Esophagus muscularis mucosa (tissue), 4 donors: ENCODE measurements around the gene PRMT9. TPM values are rescaled to one million over a fixed set of nuclear protein-coding genes. Genes with fewer than 3 reads are reported as not detected.

Experiments used
- DNase-seq: peaks from one replicate; pipeline ENCODE4 v3.0.0-alpha.2; 2017; ENCODE audit errors: extremely low spot score
- H3K27ac ChIP-seq, 4 donors: fragments of 200-600 bp; sonication (generic); replicated peaks in 1 of 4; 1 replicate in 3 of 4; 2 replicates in 1 of 4; pipeline ENCODE4 v1.5.1; 2016 to 2019; ENCODE audit warnings: mild to moderate bottlenecking in 1 of 4
- H3K27me3 ChIP-seq, 4 donors: fragments of 200-600 bp; sonication (generic); one replicate each; pipeline versions ENCODE4 v1.5.1 to v1.6.0; 2016 to 2019
- H3K36me3 ChIP-seq, 4 donors: fragments of 200-600 bp; sonication (generic); one replicate each; pipeline ENCODE4 v1.5.1; 2016 to 2019
- H3K4me1 ChIP-seq, 4 donors: fragments of 200-600 bp; sonication (generic); one replicate each; pipeline ENCODE4 v1.5.1; 2016 to 2019
- H3K4me3 ChIP-seq, 4 donors: fragments of 200-600 bp; sonication (generic); 1 replicate in 2 of 4; 2 replicates in 2 of 4; pipeline ENCODE4 v1.5.1; 2016 to 2019; ENCODE audit warnings: mild to moderate bottlenecking in 4 of 4, moderate library complexity in 1 of 4
- H3K9me3 ChIP-seq, 4 donors: fragments of 200-600 bp; sonication (generic); 1 replicate in 3 of 4; 2 replicates in 1 of 4; pipeline ENCODE4 v1.5.1; 2016 to 2019
- EP300 ChIP-seq: sonication (generic); formaldehyde crosslinking; IDR thresholded peaks from one replicate; pipeline ENCODE4 v1.6.1; 2017; ENCODE audit warnings: antibody characterized with exemption
- POLR2A ChIP-seq: fragments of 450-650 bp; IDR thresholded peaks from one replicate; pipeline ENCODE4 v1.6.1; 2017; ENCODE audit warnings: antibody characterized with exemption, moderate library complexity, mild to moderate bottlenecking, low read depth
- POLR2AphosphoS5 ChIP-seq, 2 donors: sonication (generic); formaldehyde crosslinking; IDR thresholded peaks; one replicate each; pipeline ENCODE4 v1.6.1; 2017; ENCODE audit warnings: antibody characterized with exemption in 2 of 2
- WGBS: methylation state at CpG from one replicate; pipeline ENCODE4 v1.1.5; 2018; 5-methylcytosine and 5-hydroxymethylcytosine counted together
- intact Hi-C: fragments of 100-400 bp; cut with DNase I; formaldehyde crosslinking; loops from one replicate; pipeline ENCODE4 v1.15.1; 2023
- total RNA-seq, 4 donors: library from RNA; depleted of rRNA; stranded (reverse); fragments of >200 nt; gene quantifications; one replicate each; pipeline versions ENCODE4 v1.1.0 to v1.2.1, GENCODE V29; 2016
- TF ChIP-seq, protein P1 (sequence below), 3 experiments: fragments of 200-600 bp in 2 of 3; fragments of 450-650 bp in 1 of 3; sonication (generic) in 2 of 3; IDR thresholded peaks; one replicate each; pipeline ENCODE4 v1.5.1; 2017 to 2019; ENCODE audit warnings: antibody characterized with exemption in 3 of 3, mild to moderate bottlenecking in 2 of 3, moderate library complexity in 1 of 3

The PRMT9 gene
- total RNA-seq, 4 donors from 2014 or later, result 4.1 to 7.5 (median 6.4) TPM

GRCh38 chr4:147635348-147635747 lies 48.6 kb downstream of the PRMT9 start:
- Histone ChIP-seq H3K27me3 (no peaks in the 10 kb centered on the region), H3K36me3 (peaks cover 27 to 80% (median 64%) of the 10 kb centered on the region in 4 donors), H3K27ac (no peak overlapping the region), H3K4me3 (no peak overlapping the region), H3K4me1 (no peaks in the 10 kb centered on the region), H3K9me3 (no peaks in the 10 kb centered on the region)
- DNase-seq, result no peak
- TF ChIP-seq POLR2AphosphoS5 (IDR thresholded peaks at IDR 0.05) (no peak), EP300 (no peak), POLR2A (no peak)
- TF ChIP-seq, protein P1, sequence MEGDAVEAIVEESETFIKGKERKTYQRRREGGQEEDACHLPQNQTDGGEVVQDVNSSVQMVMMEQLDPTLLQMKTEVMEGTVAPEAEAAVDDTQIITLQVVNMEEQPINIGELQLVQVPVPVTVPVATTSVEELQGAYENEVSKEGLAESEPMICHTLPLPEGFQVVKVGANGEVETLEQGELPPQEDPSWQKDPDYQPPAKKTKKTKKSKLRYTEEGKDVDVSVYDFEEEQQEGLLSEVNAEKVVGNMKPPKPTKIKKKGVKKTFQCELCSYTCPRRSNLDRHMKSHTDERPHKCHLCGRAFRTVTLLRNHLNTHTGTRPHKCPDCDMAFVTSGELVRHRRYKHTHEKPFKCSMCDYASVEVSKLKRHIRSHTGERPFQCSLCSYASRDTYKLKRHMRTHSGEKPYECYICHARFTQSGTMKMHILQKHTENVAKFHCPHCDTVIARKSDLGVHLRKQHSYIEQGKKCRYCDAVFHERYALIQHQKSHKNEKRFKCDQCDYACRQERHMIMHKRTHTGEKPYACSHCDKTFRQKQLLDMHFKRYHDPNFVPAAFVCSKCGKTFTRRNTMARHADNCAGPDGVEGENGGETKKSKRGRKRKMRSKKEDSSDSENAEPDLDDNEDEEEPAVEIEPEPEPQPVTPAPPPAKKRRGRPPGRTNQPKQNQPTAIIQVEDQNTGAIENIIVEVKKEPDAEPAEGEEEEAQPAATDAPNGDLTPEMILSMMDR (IDR thresholded peaks at IDR 0.05), result no peak
- intact Hi-C loops, result no loop called here

- no peaks in the 10 kb centered on the region for H3K27me3 ChIP-seq
- no peaks in the 10 kb centered on the region for H3K9me3 ChIP-seq
- no peak overlapping the region for H3K27ac ChIP-seq
- no peak for DNase-seq
- peaks cover 27 to 96% (median 73%) of the 10 kb centered on the region in 4 donors for H3K36me3 ChIP-seq
- WGBS, result 94% methylated on average over 1 of the region's 1 CpG
- TF ChIP-seq, protein P1 (IDR thresholded peaks at IDR 0.05), result no peak
- TF ChIP-seq POLR2A, result no peak
- TF ChIP-seq EP300, result no peak
- no peak for TF ChIP-seq POLR2AphosphoS5 (IDR thresholded peaks at IDR 0.05)
- intact Hi-C loops, result no loop called here
- H3K4me3 ChIP-seq, result no peak overlapping the region
- H3K4me1 ChIP-seq, result no peaks in the 10 kb centered on the region
Observed at GRCh38 chr4:147633643-147634042, 50.3 kb downstream of the PRMT9 start.

- H3K27ac ChIP-seq, result no peak overlapping the region
- no peak overlapping the region for H3K4me3 ChIP-seq
- peaks cover 32 to 97% (median 74%) of the 10 kb centered on the region in 4 donors for H3K36me3 ChIP-seq
- no peak for DNase-seq
- no peaks in the 10 kb centered on the region for H3K4me1 ChIP-seq
- intact Hi-C loops, result no loop called here
- H3K9me3 ChIP-seq, result no peaks in the 10 kb centered on the region
- H3K27me3 ChIP-seq, result no peaks in the 10 kb centered on the region
- 89% methylated on average over 3 of the region's 3 CpGs for WGBS
- TF ChIP-seq, protein P1 (IDR thresholded peaks at IDR 0.05), result no peak
- TF ChIP-seq EP300 (no peak), POLR2AphosphoS5 (IDR thresholded peaks at IDR 0.05) (no peak), POLR2A (no peak)
Observed at GRCh38 chr4:147633113-147633512, 50.9 kb downstream of the PRMT9 start.

DNA sequence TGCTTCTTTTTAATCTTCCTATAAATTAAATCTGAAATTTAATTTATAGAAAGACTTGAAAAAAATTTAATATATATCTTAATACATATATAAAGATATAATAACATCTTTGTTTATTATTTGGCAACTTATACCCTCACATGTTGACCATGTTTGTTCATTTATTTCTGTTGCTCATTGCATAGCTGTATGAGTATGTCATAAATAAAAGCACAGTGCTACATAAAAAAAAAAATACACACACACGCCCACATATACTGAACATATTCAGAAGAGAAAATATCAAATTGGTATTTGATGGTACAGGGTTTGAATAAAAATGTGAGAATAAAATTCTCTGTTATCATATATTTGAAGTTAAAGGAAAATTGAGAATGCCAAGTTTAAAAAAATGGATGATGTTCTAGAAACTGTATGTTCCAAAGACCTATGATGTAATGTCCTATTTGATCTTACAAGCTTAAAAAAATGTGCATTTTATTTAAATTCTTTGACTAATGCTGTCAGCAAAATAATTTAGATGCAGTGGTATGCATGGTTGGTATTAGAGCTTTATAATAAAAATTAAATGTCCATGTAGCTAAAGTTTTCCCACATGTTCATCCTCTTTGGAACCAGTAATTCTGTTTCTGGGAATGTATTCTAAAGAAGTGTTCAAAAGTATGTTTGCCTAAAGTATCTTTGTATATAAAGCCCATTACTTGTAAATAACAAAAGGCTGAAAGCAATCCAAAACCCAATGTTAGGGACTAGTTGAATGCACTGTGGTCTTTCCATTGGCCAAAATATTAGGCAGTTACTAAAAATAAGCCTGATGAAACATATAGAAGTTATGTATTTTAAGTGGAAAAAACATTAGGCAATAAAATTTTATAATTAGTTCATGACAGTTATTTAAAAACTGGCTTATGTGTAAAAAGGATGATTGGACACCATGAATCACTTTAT lies 53.9 kb downstream of the PRMT9 start:
- Histone ChIP-seq H3K9me3 (no peaks in the 10 kb centered on the region), H3K4me1 (no peaks in the 10 kb centered on the region), H3K4me3 (no peak overlapping the region), H3K36me3 (peaks cover 38 to 96% (median 75%) of the 10 kb centered on the region in 4 donors), H3K27ac (no peak overlapping the region), H3K27me3 (no peaks in the 10 kb centered on the region)
- intact Hi-C loops, result no loop called here
- DNase-seq, result no peak
- WGBS, result 85% methylated on average over 1 of the region's 1 CpG
- no peak for TF ChIP-seq POLR2AphosphoS5 (IDR thresholded peaks at IDR 0.05)
- TF ChIP-seq, protein P1 (IDR thresholded peaks at IDR 0.05), result no peak
- no peak for TF ChIP-seq POLR2A
- TF ChIP-seq EP300, result no peak
